ENCODE data around the gene PEX11B.
A peak's percentile ranks its signal among the peaks of the same experiment; 100 is the strongest.
"Not testable (repeated sequence)": the region's sequence is repeated elsewhere in the genome, so short reads cannot be mapped to it uniquely, and the experiment has no call there.

The PEX11B gene

GRCh38 chr1:145951526-145951925, 33.0 kb upstream of the PEX11B start:
- no peak for DNase-seq

- no peak for DNase-seq
Observed at GRCh38 chr1:145949219-145949618, 30.7 kb upstream of the PEX11B start.

- DNase-seq, result no peak
Observed at GRCh38 chr1:145947551-145947950, 29.0 kb upstream of the PEX11B start.

- DNase-seq, result no peak
Observed at GRCh38 chr1:145946477-145946986, 28.0 kb upstream of the PEX11B start.

- DNase-seq, result no peak
Observed at GRCh38 chr1:145944532-145944931, 26.0 kb upstream of the PEX11B start.

GRCh38 chr1:145942871-145943270, 24.4 kb upstream of the PEX11B start:
- no peak for DNase-seq

- no peak for DNase-seq
Observed at GRCh38 chr1:145942405-145942804, 23.9 kb upstream of the PEX11B start.

GRCh38 chr1:145937436-145937835, 18.9 kb upstream of the PEX11B start:
- no peak for DNase-seq

GRCh38 chr1:145936247-145936646, 17.7 kb upstream of the PEX11B start:
- no peak for DNase-seq

- DNase-seq, result no peak
Observed at GRCh38 chr1:145935708-145936107, 17.2 kb upstream of the PEX11B start.

- DNase-seq, result not testable (repeated sequence)
Observed at GRCh38 chr1:145932522-145933009, 14.0 kb upstream of the PEX11B start.

- peak; percentile 27 for DNase-seq
Observed at GRCh38 chr1:145927916-145928643, 9.6 kb upstream of the PEX11B start.

- DNase-seq, result peak; percentile 100
Observed at GRCh38 chr1:145927063-145927886, 8.8 kb upstream of the PEX11B start, which contains the start of gene RBM8A. Gene RBM8A, minus strand, starts transcription at chr1:145927484. Its CDS starts 58 bp downstream, at chr1:145927426.

GRCh38 chr1:145926686-145927062, 8.2 kb upstream of the PEX11B start:
- peak; percentile 47 for DNase-seq

GRCh38 chr1:145922266-145922665, 3.7 kb upstream of the PEX11B start:
- DNase-seq, result no peak

- DNase-seq, result not testable (repeated sequence)
Observed at GRCh38 chr1:145920297-145920696, 1.8 kb upstream of the PEX11B start.

GRCh38 chr1:145918992-145919939, 749 bp upstream of the PEX11B start:
- DNase-seq, result peak; percentile 48

- DNase-seq, result no peak
Observed at GRCh38 chr1:145917595-145917994, 922 bp downstream of the PEX11B start.

GRCh38 chr1:145916745-145917144, 1.8 kb downstream of the PEX11B start:
- DNase-seq, result no peak

GRCh38 chr1:145912128-145912641, 6.3 kb downstream of the PEX11B start:
- DNase-seq, result no peak

- no peak for DNase-seq
Observed at GRCh38 chr1:145908653-145909052, 9.9 kb downstream of the PEX11B start.
